Peyer's patch (tissue), 4 donors: ENCODE measurements around the gene SLC39A9. TPM values are rescaled to one million over a fixed set of nuclear protein-coding genes. Genes with fewer than 3 reads are reported as not detected.
"Not testable (repeated sequence)": the region's sequence is repeated elsewhere in the genome, so short reads cannot be mapped to it uniquely, and the experiment has no call there.

ENCODE experiments used
- DNase-seq, 3 donors: peaks; one replicate each; pipeline ENCODE4 v3.0.0-alpha.2; 2017 to 2019
- H3K27ac ChIP-seq, 4 donors: fragments of 200-600 bp; sonication (generic); one replicate each; pipeline ENCODE4 v1.5.1; 2016 to 2019
- H3K27me3 ChIP-seq, 2 donors: fragments of 200-600 bp; sonication (generic); one replicate each; pipeline ENCODE4 v1.5.1; 2019
- H3K36me3 ChIP-seq, 3 donors: fragments of 200-600 bp; sonication (generic); one replicate each; pipeline ENCODE4 v1.5.1; 2016 to 2019
- H3K4me1 ChIP-seq, 4 donors: fragments of 200-600 bp; sonication (generic); one replicate each; pipeline ENCODE4 v1.5.1; 2016 to 2019
- H3K4me3 ChIP-seq, 4 donors: fragments of 200-600 bp; sonication (generic); 1 replicate in 3 of 4; 2 replicates in 1 of 4; pipeline ENCODE4 v1.5.1; 2016 to 2019; ENCODE audit warnings: mild to moderate bottlenecking in 1 of 4
- H3K9me3 ChIP-seq, 4 donors: fragments of 200-600 bp; sonication (generic); one replicate each; pipeline ENCODE4 v1.5.1; 2016 to 2019; ENCODE audit warnings: mild to moderate bottlenecking in 1 of 4
- POLR2A ChIP-seq, 2 donors: fragments of 450-650 bp; IDR thresholded peaks; one replicate each; pipeline ENCODE4 v1.5.1; 2017; ENCODE audit warnings: antibody characterized with exemption in 2 of 2, mild to moderate bottlenecking in 2 of 2, moderate library complexity in 2 of 2
- total RNA-seq, 4 donors: library from RNA; depleted of rRNA; stranded (reverse); fragments of >200 nt; gene quantifications; one replicate each; pipeline ENCODE4 v1.1.0, GENCODE V29; 2016
- TF ChIP-seq, protein P1 (sequence below), 6 experiments: fragments of 450-650 bp in 4 of 6; fragments of 200-600 bp in 2 of 6; sonication (generic) in 1 of 6; IDR thresholded peaks; one replicate each; pipeline ENCODE4 v1.5.1; 2017 to 2019; ENCODE audit warnings: antibody characterized with exemption in 6 of 6, mild to moderate bottlenecking in 3 of 6, moderate library complexity in 1 of 6

SLC39A9 gene
- total RNA-seq, 4 donors from 2014 or later: 30.5 to 113 (median 77.9) TPM

DNA sequence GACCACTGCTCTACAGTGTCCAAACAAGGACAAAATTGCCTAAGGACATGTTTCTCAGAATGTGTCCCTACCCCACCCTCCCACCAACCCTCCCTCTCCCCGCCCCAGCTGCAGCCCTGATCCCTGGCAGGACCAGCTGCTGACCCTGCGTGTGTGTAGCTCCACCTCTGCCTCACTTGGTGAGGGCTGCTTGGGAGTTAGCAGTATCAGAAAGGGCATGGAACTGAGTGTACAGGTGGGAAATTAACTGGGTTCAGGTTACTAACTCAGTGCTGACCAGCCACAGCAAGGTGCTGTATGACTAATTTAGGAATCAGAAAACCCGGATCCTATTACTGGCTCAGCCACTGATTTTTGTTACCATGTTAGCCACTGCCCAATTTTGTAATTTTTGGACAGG, 74.8 kb downstream of the SLC39A9 start:
- Histone ChIP-seq H3K4me1 (no peaks in the 10 kb centered on the region), H3K27ac (no peak overlapping the region), H3K27me3 (no peaks in the 10 kb centered on the region), H3K9me3 (no peaks in the 10 kb centered on the region), H3K4me3 (no peak overlapping the region), H3K36me3 (no peaks in the 10 kb centered on the region)
- TF ChIP-seq POLR2A (IDR thresholded peaks at IDR 0.05): no peak
- TF ChIP-seq, protein P1, sequence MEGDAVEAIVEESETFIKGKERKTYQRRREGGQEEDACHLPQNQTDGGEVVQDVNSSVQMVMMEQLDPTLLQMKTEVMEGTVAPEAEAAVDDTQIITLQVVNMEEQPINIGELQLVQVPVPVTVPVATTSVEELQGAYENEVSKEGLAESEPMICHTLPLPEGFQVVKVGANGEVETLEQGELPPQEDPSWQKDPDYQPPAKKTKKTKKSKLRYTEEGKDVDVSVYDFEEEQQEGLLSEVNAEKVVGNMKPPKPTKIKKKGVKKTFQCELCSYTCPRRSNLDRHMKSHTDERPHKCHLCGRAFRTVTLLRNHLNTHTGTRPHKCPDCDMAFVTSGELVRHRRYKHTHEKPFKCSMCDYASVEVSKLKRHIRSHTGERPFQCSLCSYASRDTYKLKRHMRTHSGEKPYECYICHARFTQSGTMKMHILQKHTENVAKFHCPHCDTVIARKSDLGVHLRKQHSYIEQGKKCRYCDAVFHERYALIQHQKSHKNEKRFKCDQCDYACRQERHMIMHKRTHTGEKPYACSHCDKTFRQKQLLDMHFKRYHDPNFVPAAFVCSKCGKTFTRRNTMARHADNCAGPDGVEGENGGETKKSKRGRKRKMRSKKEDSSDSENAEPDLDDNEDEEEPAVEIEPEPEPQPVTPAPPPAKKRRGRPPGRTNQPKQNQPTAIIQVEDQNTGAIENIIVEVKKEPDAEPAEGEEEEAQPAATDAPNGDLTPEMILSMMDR (IDR thresholded peaks at IDR 0.05): no peak
- no peak for DNase-seq

DNA sequence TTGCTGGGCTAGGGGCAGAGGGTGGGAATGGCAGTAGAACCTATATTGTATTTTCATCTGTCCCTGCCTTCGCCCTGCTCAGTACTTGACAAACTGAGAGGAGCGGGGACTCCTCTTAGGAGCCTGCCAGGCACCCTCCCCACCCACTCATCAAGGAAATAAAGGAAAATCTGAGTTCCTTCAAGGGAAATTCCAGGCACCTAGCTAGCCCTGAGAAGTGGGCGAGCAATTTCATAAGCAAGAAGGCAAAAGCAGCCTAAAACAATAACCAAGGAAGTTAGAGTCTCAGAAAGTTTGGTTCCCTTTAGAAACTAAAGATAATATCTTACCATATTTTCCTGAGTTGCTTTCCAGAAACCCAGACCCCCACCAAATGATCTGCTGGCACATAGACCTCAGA, 75.5 kb downstream of the SLC39A9 start:
- Histone ChIP-seq H3K4me1 (no peaks in the 10 kb centered on the region), H3K36me3 (no peaks in the 10 kb centered on the region), H3K4me3 (no peak overlapping the region), H3K9me3 (no peaks in the 10 kb centered on the region), H3K27me3 (no peaks in the 10 kb centered on the region), H3K27ac (no peak overlapping the region)
- DNase-seq: no peak
- TF ChIP-seq POLR2A (IDR thresholded peaks at IDR 0.05): no peak
- TF ChIP-seq, protein P1 (IDR thresholded peaks at IDR 0.05): no peak

DNA sequence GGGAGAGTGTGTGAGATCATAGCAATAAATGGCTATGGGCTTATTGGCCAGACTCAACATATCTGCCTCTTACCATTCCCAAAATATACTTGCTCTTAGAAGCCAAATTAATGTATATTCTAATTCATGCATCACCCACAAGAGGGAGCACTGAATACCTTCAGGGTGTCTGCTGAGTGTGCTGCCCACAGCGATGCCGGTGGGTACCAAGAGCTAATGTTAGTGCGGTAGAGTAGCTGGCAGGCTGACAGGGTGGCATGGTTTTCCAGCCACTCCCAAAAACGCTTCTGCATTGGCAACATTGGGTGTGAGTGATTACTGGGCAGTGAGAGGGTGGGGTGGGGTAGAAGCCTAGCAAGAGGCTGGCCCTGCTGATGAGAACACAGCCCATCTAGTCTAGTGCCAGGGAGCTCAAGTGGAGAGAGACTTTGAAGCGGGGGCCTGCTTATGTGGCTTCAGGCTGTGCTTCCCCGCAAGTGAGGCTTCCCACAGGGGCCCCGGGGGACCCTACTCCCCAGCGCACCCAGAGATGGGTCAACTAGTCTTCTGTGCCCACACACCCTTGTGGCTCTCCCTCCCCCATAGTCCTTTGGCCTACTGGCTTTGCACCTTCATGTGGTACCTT, 76.8 kb downstream of the SLC39A9 start:
- Histone ChIP-seq H3K4me3 (no peak overlapping the region), H3K4me1 (no peaks in the 10 kb centered on the region), H3K9me3 (no peaks in the 10 kb centered on the region), H3K27ac (no peak overlapping the region), H3K36me3 (no peaks in the 10 kb centered on the region), H3K27me3 (no peaks in the 10 kb centered on the region)
- TF ChIP-seq, protein P1 (IDR thresholded peaks at IDR 0.05): peak in 3 of 6 experiments; percentile 14 to 27 (median 24)
- TF ChIP-seq POLR2A (IDR thresholded peaks at IDR 0.05): no peak
- no peak for DNase-seq

DNA sequence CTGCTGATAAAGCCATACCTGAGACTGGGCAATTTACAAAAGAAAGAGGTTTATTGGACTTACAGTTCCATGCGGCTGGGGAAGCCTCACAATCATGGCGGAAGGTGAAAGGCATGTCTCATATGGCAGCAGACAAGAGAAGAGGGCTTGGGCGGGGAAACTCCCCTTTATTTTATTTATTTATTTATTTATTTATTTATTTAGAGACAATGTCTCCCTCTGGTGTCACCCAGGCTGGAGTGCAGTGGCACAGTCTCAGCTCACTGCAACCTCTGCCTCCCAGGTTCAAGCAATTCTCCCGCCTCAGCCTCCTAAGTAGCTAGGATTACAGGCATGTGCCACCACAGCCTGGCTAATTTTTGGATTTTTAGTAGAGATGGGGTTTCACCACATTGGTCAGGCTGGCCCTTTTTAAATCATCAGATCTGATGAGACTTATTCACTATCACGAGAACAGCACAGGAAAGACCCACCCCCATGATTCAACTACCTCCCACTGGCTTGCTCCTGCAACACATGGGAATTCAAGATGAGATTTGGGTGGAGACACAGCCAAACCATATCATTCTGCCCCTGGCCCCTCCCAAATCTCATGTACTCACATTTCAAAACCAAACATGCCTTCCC, 78.4 kb downstream of the SLC39A9 start:
- H3K36me3 ChIP-seq, H3K4me1 ChIP-seq, DNase-seq, H3K27me3 ChIP-seq, H3K27ac ChIP-seq, H3K4me3 ChIP-seq, H3K9me3 ChIP-seq: not testable (repeated sequence)

DNA sequence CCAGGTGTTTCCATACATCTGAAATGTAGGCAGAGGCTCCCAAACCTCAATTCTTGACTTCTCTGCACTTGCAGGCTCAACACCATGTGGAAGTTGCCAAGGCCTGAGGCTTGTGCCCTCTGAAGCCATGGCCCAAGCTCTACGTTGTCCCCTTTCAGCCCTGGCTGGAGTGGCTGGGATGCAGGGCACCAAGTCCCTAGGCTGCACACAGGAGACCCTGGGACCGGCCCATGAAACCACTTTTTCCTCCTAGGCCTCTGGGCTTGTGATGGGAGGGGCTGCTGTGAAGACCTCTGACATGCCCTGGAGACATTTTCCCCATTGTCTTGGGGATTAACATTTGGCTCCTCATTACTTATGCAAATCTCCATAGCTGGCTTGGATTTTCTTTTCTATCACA, 79.6 kb downstream of the SLC39A9 start:
- H3K27me3 ChIP-seq, DNase-seq, H3K9me3 ChIP-seq, H3K36me3 ChIP-seq, H3K4me3 ChIP-seq, H3K4me1 ChIP-seq, H3K27ac ChIP-seq: not testable (repeated sequence)

DNA sequence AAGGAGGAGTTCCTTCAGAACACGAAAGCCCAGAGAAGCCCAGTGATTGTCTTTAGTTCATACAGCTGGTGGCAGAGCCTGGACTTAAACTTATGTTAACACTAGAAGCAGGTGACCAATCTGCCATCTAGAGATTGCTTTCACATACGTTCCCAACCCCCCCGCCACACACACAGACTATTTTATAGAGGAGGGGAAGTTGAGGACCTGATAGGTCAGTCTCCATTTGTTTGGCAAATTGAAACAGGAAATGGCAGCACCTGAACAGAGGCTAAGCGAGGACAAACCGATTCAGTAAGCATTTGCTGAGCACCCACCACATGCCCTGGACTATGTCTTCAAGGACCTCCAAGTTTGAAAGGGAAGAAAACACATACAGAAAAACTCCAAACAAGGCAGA, 81.2 kb downstream of the SLC39A9 start:
- TF ChIP-seq, protein P1 (IDR thresholded peaks at IDR 0.05): no peak
- no peak for TF ChIP-seq POLR2A (IDR thresholded peaks at IDR 0.05)
- peaks cover 0 to 12% of the 10 kb centered on the region in 2 donors for H3K27me3 ChIP-seq
- no peak for DNase-seq
- peaks cover 0 to 13% (median 6%) of the 10 kb centered on the region in 4 donors for H3K4me1 ChIP-seq
- H3K9me3 ChIP-seq: no peaks in the 10 kb centered on the region
- H3K27ac ChIP-seq: no peak overlapping the region
- no peak overlapping the region for H3K4me3 ChIP-seq
- no peaks in the 10 kb centered on the region for H3K36me3 ChIP-seq
